ENCODE results near the gene PADI4.
"Not testable (repeated sequence)": the region's sequence is repeated elsewhere in the genome, so short reads cannot be mapped to it uniquely, and the experiment has no call there.

Gene PADI4

DNA sequence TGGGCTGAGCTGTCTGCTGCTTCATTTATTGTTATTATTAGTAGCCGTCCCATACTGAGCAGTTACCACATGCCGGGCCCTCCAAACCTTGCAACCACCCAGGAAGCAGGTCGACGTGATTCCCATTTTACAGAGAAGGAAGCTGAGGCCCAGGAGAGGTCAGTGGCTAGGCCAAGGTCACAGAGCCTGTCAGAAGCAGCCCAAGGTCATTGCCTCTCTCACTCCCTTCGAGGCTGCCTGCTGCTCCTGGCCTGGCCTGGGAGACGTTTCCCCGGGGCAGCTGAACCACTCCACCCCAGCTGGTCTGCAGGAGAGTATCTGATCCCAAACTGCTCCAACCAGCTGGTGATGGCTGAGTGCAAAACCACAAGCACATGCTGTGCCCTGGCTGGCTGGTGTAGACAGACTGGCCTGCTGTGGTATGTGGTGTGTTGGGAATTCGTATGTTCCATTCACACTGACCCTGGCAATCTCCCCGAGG, 6.5 kb downstream of the PADI4 start:
- peak; percentile 13 for DNase-seq

GRCh38 chr1:17315542-17316130, 7.6 kb downstream of the PADI4 start:
- DNase-seq: no peak

DNA sequence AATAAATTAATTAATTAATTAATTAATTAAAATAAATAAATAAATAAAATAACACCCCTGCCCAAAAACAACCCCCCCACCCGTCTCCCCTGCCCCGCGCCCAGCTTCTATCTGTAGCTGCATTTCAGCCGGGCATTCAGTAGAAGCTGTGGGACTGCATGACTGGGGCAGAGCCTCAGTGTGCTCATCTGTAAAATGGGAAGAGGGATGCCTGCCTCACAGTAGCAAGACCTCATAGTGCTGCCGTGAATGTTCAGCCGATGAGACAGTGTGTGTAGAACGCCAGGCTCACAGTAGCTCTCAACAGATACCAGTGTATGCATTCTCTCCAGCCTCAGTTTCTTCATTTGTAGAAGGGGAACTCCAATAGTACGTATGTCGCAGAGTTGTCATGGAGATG, 8.7 kb downstream of the PADI4 start:
- no peak for DNase-seq

DNA sequence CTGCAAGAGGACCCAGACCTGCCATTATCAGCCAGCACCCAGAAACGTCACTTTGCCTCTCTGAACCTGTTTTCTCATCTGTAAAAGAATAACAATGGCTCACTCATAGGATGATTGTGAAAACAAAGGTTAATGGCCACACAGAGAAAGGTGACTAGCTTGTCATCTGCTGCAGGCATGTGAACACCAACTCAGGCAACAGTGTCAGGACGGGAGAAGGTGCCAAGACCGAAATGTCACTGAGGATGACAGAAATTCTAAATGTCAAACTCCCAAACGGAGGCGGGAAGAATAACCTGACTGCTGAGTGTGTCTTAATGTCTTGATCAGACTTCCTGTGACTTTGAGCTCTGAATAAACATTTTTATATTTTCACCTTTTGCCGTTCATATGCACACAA, 10.3 kb downstream of the PADI4 start:
- DNase-seq: no peak

GRCh38 chr1:17319561-17320350, 11.8 kb downstream of the PADI4 start:
- DNase-seq: no peak

- DNase-seq: not testable (repeated sequence)
These were observed 13.9 kb downstream of the PADI4 start for GRCh38 chr1:17321857-17322390.

DNA sequence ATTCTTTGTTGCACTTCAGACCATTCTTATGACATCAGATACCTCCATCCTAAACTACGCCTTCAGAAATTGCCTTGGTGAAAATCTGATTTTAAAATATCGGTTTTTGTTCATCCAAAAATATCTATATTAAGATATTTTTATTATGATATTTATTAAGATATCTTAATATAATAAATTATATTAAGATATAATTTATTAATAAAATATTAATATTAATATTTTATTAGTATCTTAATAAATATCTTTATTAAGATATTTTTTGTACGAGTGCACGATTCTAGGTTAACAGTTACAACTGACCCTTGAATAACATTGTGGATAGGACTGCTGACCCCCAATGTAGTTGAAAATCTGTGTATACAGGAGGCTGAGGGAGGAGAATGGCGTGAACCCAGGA, 20.9 kb downstream of the PADI4 start:
- DNase-seq: no peak

DNA sequence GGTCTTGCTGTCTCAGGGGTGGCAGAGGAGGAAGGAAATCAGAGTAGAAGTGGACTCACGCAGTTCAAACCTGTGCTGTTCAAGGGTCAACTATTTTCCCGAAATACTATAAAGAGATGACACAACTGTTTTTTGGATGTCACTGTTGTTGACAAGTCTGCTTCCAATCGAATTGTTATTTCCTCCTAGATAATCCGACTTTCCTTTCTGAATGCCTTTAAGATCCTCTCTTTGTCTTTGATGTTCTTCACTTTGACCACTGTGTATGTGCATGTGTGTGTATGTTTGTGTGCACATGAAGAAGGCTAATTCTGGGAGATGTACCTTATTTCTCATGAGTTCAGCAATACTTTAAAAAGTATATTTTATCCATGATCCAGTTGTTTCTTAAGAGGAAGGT, 21.6 kb downstream of the PADI4 start:
- no peak for DNase-seq

DNA sequence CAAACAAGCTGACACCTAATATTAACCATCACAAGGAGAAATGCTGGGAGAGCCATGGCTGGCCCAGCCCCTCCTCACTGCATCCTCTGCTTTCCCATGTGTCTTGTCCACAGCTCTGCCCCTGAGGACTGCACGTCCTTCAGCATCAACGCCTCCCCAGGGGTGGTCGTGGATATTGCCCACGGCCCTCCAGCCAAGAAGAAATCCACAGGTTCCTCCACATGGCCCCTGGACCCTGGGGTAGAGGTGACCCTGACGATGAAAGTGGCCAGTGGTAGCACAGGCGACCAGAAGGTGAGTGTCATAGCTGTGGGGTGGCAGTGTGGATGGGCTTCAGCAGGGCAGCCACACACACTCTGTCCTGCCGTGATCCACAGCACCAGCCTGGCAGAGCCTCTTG, 22.9 kb downstream of the PADI4 start:
- no peak for DNase-seq

DNA sequence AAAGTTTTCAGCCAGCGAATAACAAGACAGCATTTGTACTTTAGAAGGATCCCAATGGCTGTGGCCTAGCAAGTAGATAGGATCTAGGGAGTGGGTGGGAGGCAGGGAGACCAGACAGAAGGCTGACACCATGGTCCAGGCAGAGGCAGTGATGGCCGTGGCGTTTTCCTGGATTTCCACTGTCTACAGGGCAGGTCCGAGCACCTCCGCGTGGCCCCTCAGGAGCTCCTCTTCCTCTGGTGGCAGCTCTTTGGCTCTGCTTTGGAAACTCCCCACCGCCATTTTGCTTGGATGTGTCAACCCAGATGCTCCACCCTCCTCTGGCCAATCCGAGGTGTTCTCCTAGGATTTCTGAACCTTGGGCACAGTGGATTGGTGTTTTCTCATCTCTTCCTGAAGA, 25.1 kb downstream of the PADI4 start:
- no peak for DNase-seq

DNA sequence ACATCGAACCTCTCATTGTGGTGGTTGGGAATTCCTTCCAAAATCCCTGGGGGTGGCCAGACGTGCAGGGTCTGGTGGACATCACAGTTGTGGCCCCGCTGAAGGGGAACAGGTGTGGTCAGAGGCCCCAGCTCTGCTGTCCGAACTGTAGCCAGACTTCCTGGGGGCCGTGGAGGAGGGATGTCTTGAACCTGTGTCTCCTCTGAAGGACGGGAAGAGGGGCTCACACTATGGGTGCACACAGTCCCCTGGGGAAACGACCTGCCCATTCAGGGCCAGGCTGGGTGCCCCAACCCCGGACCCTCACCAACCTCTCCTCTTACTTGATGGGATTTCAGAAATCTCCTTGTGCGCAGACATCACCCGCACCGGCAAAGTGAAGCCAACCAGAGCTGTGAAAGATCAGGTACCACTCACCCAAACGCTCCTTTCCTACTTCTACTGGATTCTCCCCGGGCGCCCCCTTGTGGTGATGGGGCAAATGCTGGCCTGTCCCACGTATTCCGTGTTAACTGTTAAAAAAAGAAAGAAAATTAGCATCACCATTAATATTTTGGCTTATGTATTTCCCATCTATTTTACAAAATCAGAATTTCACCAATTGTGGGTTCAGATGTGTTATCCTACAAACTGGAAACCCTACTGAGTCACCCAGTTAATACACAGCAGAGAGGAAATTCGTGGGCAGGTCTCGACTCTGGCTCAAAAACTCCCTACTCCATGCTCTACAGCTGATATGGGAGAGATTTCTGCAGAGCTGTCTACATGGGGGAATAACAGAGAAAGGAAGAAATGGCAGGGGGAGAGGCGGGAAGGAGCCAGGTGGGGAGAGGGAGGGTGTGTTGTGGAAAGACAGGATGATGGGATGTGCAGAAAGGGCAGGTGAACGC, 28.1 kb downstream of the PADI4 start:
- DNase-seq: peak; percentile 40

- no peak for DNase-seq
These were observed 30.9 kb downstream of the PADI4 start for GRCh38 chr1:17338706-17339493.

DNA sequence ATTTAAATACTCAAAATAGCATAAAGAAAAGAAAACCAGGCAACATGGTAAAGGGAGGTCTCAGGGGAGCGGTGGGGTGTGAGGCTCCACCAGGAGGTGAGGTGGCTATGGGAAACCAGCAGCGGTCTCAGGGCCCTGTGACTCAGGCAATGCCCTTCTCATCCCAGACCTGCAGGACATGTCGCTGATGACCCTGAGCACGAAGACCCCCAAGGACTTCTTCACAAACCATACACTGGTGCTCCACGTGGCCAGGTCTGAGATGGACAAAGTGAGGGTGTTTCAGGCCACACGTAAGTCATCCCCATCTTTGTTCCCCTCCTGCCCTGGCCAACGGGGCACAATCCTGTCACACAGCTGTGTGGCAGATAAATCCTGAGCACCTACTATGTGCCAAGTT, 31.5 kb downstream of the PADI4 start:
- no peak for DNase-seq

- no peak for DNase-seq
These were observed 32.4 kb downstream of the PADI4 start for GRCh38 chr1:17340358-17340757.

DNA sequence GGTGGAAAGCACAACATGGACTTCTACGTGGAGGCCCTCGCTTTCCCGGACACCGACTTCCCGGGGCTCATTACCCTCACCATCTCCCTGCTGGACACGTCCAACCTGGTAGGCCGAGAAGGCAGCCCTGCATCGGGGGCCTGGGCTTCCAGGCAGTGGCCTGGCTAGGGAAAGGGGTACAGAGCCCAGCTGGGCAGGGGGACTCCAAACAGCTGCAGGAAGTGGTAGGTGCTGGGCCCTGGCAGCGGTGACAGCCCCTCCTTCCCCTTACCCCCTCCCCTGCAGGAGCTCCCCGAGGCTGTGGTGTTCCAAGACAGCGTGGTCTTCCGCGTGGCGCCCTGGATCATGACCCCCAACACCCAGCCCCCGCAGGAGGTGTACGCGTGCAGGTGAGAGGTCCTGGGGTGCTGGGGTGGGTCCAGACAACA, 34.0 kb downstream of the PADI4 start:
- DNase-seq: no peak

DNA sequence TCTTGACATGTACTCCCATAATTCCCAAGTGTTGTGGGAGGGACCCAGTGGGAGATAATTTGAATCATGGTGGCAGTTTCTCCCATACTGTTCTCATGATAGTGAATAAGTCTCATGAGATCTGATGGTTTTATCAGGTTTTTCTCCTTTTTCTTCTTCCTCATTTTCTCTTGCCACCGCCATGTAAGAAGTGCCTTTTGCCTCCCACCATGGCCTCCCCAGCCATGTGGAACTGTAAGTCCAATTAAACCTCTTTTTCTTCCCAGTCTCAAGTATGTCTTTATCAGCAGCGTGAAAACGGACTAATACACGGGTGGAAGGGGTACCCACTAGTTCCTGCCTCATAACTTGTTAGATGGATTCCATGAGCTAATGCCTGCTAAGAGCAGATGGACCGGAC, 37.5 kb downstream of the PADI4 start:
- DNase-seq: not testable (repeated sequence)

- no peak for DNase-seq
These were observed 38.2 kb downstream of the PADI4 start for GRCh38 chr1:17346046-17346789.

DNA sequence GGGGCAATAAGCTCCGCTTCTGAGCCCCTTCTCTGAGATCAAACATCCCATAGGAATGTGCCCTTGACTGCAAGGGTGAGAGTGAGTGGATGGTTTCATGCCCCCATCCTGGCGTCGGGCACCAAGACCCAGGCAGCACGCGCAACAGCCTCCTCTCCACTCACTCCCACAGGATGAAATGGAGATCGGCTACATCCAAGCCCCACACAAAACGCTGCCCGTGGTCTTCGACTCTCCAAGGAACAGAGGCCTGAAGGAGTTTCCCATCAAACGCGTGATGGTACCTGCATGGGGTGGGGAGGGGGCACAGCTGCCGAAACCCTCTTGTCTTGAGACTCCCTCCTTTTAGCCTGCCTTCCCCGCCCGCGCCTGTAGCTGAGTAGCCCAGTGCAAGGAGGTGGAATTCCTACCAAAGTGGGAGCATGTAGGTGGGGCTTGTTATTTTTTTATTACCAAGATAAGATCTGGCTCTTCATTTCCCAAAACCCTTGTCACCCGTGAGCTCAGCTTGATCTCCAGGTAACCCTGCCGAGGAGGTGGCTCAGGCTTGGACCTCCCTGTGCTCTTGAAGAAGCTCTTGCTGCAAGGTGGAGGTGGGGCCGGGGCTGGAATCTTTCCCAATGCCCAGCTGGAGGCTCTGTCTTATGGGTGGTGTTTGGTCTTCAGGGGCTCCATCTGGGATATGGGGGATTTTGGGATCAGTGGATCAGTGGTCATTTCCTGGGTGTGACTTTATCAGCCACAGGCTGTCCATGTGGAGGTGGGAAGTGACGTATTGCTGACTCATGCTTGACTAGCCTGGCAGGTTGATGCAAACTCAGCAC, 40.0 kb downstream of the PADI4 start:
- DNase-seq: peak; percentile 49

DNA sequence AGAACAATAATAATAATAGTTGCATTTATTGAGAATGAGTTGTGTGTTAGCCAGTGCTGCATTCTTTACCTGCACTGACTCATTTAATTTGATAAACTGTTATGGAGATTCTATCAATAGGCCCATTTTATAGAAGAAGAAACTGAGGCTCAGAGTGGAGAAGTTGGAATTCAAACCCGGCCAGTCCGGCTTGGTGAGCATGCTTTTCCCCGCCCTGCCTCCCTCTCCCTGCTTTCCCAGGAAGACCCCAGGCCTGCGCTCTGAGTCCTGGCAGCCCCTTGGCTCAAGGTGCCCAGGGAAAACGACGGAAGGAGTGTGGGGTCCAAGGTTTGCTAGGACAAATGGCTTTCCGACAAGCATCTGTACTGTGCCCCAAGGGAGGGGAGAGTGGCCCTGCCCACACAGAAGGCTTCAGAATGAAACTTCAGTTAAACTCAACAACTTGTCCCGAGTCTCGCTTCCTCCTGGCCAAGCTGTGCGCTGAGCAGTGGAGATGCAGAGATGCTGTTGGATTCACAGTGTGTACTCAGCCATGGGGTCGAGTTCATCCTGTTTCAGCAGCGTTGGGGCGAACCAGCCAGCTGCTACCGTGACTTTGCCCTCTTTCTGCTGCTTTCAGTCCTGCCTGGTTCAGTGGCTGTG, 40.7 kb downstream of the PADI4 start:
- DNase-seq: no peak

DNA sequence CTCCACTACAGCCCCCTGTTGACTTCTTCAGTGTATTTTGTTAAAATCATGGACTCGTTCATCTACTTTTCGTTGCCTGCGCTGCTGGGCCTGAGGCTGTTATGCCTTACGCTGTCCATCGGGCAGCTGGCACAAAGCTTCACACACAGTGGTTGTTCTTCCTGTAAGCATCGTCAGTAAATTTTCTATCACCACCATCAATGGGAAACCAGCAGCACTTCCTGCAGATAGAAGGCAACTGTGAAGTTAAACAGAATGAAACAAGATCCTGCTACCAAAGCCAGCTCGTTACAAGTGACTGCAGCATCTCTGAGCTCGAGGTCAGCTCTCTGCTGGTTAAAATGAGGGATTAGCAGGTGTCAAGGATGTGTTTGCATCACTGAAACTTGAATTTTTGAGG, 42.1 kb downstream of the PADI4 start:
- DNase-seq: no peak
